Vagina (tissue), 2 donors: ENCODE results near the gene ORM2.

Experiments
- POLR2A ChIP-seq, 2 donors: fragments of 450-650 bp; IDR thresholded peaks; one replicate each; pipeline ENCODE4 v1.6.1; 2017; ENCODE audit warnings: antibody characterized with exemption in 2 of 2, mild to moderate bottlenecking in 2 of 2, moderate library complexity in 2 of 2
- POLR2AphosphoS5 ChIP-seq, 2 donors: sonication (generic); formaldehyde crosslinking; IDR thresholded peaks; one replicate each; pipeline ENCODE4 v1.9.0; 2017; ENCODE audit warnings: antibody characterized with exemption in 2 of 2, mild to moderate bottlenecking in 2 of 2, low read depth in 1 of 2; ENCODE audit not compliant: insufficient read depth in 1 of 2
- TF ChIP-seq, protein P1 (sequence below), 3 experiments: fragments of 450-650 bp in 2 of 3; fragments of 200-600 bp in 1 of 3; sonication (generic) in 1 of 3; IDR thresholded peaks; one replicate each; pipeline ENCODE4 v1.5.1; 2017 to 2019; ENCODE audit warnings: antibody characterized with exemption in 3 of 3, mild to moderate bottlenecking in 2 of 3, moderate library complexity in 2 of 3

DNA sequence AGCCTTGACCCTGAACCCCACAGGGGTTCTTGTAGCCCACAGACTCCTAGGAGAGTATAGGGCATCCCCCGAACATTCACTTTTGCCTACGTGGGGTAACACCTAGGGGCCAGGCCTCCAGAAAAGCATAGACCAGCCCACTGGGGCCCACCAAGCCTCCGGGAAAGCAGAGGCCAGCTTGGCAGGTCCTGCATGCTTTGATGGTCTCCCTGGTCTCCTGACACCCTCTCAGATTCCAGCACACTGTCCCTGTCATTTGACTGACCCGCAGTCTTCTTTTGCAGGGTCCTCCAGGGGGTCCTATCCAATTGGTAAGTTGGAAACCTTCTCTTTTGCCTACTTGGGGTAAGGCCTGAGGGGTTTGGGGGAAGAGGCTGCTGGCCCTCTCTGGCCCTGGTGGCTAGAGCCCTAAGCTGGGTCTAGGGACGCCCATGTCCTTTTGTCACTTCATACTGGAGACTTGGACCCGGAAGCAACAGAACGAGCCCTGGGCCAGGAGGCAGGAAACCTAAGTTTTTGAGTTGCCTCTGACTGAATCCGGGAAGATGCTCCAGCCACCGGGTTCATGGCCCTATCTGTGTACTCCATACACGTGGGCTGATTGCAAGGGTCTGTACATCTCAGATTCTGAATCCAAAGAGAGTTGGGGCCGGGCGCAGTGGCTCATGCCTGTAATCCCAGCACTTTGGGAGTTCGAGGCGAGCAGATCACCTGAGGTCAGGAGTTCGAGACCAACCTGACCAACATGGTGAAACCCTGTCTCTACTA, 27.7 kb upstream of the ORM2 start:
- TF ChIP-seq POLR2A (IDR thresholded peaks at IDR 0.05) (no peak), POLR2AphosphoS5 (IDR thresholded peaks at IDR 0.05; ENCODE audit: insufficient read depth in 1 of 2, low read depth in 1 of 2) (no peak)
- TF ChIP-seq, protein P1, sequence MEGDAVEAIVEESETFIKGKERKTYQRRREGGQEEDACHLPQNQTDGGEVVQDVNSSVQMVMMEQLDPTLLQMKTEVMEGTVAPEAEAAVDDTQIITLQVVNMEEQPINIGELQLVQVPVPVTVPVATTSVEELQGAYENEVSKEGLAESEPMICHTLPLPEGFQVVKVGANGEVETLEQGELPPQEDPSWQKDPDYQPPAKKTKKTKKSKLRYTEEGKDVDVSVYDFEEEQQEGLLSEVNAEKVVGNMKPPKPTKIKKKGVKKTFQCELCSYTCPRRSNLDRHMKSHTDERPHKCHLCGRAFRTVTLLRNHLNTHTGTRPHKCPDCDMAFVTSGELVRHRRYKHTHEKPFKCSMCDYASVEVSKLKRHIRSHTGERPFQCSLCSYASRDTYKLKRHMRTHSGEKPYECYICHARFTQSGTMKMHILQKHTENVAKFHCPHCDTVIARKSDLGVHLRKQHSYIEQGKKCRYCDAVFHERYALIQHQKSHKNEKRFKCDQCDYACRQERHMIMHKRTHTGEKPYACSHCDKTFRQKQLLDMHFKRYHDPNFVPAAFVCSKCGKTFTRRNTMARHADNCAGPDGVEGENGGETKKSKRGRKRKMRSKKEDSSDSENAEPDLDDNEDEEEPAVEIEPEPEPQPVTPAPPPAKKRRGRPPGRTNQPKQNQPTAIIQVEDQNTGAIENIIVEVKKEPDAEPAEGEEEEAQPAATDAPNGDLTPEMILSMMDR (IDR thresholded peaks at IDR 0.05), result no peak
